Measurements from ENCODE around the gene FIGNL2. TPM values are rescaled to one million over a fixed set of nuclear protein-coding genes. Genes with fewer than 3 reads are reported as not detected.
"Not testable (repeated sequence)": the region's sequence is repeated elsewhere in the genome, so short reads cannot be mapped to it uniquely, and the experiment has no call there.

The FIGNL2 gene
- total RNA-seq, 1 donor from 2014 or later = 0.91 TPM

GRCh38 chr12:51818086-51818485 lies 30.4 kb downstream of the FIGNL2 start:
- no peak for DNase-seq (ENCODE audit: low spot score)

GRCh38 chr12:51817027-51817953 lies 31.2 kb downstream of the FIGNL2 start:
- no peak for DNase-seq (ENCODE audit: low spot score)

GRCh38 chr12:51815571-51815970 lies 32.9 kb downstream of the FIGNL2 start:
- DNase-seq (ENCODE audit: low spot score) = no peak

- DNase-seq (ENCODE audit: low spot score) = peak; percentile 67
These were observed 34.0 kb downstream of the FIGNL2 start for GRCh38 chr12:51814311-51815088.

- DNase-seq (ENCODE audit: low spot score) = no peak
These were observed 34.6 kb downstream of the FIGNL2 start for GRCh38 chr12:51813931-51814310.

- DNase-seq (ENCODE audit: low spot score) = no peak
These were observed 35.6 kb downstream of the FIGNL2 start for GRCh38 chr12:51812871-51813270.

- DNase-seq (ENCODE audit: low spot score) = no peak
These were observed 37.0 kb downstream of the FIGNL2 start for GRCh38 chr12:51811203-51812202.

- no peak for DNase-seq (ENCODE audit: low spot score)
These were observed 39.3 kb downstream of the FIGNL2 start for GRCh38 chr12:51809193-51809592.

- no peak for DNase-seq (ENCODE audit: low spot score)
These were observed 41.6 kb downstream of the FIGNL2 start for GRCh38 chr12:51806896-51807295.

- DNase-seq (ENCODE audit: low spot score) = no peak
These were observed 47.5 kb downstream of the FIGNL2 start for GRCh38 chr12:51801027-51801426.

- no peak for DNase-seq (ENCODE audit: low spot score)
These were observed 50.0 kb downstream of the FIGNL2 start for GRCh38 chr12:51798501-51798900.

- DNase-seq (ENCODE audit: low spot score) = not testable (repeated sequence)
These were observed 50.5 kb downstream of the FIGNL2 start for GRCh38 chr12:51798051-51798450.

- no peak for DNase-seq (ENCODE audit: low spot score)
These were observed 51.2 kb downstream of the FIGNL2 start for GRCh38 chr12:51797301-51797700.

- no peak for DNase-seq (ENCODE audit: low spot score)
These were observed 55.3 kb downstream of the FIGNL2 start for GRCh38 chr12:51793201-51793600.

GRCh38 chr12:51792417-51792816 lies 56.1 kb downstream of the FIGNL2 start:
- no peak for DNase-seq (ENCODE audit: low spot score)

GRCh38 chr12:51788876-51789275 lies 59.6 kb downstream of the FIGNL2 start:
- DNase-seq (ENCODE audit: low spot score) = no peak

- DNase-seq (ENCODE audit: low spot score) = no peak
These were observed 62.6 kb downstream of the FIGNL2 start for GRCh38 chr12:51785906-51786305.

GRCh38 chr12:51784688-51785087 lies 63.8 kb downstream of the FIGNL2 start:
- DNase-seq (ENCODE audit: low spot score) = no peak

- DNase-seq (ENCODE audit: low spot score) = no peak
These were observed 68.6 kb downstream of the FIGNL2 start for GRCh38 chr12:51779876-51780275.

GRCh38 chr12:51777973-51778372 lies 70.5 kb downstream of the FIGNL2 start:
- DNase-seq (ENCODE audit: low spot score) = no peak

- DNase-seq (ENCODE audit: low spot score) = no peak
These were observed 71.1 kb downstream of the FIGNL2 start for GRCh38 chr12:51777457-51777856.

GRCh38 chr12:51774933-51775332 lies 73.6 kb downstream of the FIGNL2 start:
- DNase-seq (ENCODE audit: low spot score) = no peak

Measured in ureter (tissue), 1 donor.